HG03108 (cell line): ENCODE measurements around the gene CLEC4M.

Experiments used
- ATAC-seq: cut with Tn5 transposase; IDR thresholded peaks from one replicate; pipeline ENCODE4 v1.9.1; 2021; ENCODE audit warnings: moderate library complexity; ENCODE audit not compliant: unreplicated experiment

CLEC4M gene, protein sequence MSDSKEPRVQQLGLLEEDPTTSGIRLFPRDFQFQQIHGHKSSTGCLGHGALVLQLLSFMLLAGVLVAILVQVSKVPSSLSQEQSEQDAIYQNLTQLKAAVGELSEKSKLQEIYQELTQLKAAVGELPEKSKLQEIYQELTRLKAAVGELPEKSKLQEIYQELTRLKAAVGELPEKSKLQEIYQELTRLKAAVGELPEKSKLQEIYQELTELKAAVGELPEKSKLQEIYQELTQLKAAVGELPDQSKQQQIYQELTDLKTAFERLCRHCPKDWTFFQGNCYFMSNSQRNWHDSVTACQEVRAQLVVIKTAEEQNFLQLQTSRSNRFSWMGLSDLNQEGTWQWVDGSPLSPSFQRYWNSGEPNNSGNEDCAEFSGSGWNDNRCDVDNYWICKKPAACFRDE

DNA sequence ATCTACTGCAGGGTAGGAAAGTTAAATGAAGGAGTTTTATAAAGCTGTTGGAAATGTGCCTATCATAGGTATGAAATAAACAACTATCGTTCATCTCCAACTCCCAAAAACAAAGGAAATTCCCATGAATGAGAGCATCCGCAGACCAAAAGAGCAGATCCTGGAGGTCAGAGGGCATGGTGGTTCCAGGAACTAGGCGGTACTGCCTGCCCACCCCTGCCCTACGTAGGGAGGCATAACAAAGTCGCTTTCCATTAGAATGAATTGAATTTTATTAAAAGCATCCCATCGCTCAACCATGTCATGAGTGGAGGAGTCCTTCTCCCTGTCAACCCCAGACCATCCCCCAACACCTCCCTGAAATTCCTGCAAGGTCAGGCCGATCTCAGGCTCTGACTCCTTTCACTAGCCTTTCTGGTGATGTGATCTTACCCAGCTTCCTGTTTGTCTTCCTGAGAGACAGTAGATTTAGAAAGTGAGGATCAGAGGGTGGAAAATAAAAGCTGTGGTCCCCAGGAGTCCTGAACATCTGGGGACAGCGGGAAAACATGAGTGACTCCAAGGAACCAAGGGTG is at the start of gene CLEC4M:
Gene CLEC4M, plus strand, starts transcription at position 525 of the 575 bp plus-strand sequence. Its CDS starts 24 bp downstream, at position 549.
- ATAC-seq: no peak

DNA sequence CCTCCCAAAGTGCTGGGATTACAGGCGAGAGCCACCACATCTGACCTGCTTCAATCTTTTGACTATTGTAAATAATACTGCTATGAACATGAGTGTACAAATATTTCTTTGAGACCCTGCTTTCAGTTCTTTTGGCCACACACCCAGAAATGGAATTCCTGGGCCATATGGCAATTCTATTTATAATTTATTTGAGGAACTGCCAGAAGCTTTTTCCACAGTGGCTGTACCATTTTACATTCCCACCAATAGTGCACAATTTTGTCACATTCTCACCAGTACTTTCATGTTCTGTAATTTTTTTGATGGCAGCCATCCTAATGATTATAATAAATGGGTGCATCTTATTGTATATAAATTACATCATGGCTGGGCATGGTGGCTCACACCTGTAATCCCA is 47.4 kb upstream of the CLEC4M start:
- ATAC-seq: no peak

DNA sequence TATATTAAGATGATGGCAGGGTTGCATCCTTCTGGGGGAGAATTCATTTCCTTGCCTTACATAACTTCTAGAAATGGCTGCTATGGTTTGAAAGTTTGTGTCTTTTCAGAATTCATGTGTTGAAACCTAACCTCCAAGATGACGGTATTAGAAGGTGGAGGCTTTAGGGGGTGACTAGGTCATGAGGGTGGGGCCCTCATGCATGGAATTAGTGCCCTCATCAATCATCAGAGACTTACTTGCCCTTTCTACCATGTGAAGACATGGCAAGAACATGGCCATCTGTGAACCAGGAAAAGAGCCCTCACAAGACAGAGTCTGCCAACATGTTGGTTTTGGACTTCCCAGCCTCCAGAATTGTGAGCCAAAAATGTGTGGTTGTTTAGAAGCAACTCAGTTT is 46.3 kb upstream of the CLEC4M start:
- no peak for ATAC-seq

DNA sequence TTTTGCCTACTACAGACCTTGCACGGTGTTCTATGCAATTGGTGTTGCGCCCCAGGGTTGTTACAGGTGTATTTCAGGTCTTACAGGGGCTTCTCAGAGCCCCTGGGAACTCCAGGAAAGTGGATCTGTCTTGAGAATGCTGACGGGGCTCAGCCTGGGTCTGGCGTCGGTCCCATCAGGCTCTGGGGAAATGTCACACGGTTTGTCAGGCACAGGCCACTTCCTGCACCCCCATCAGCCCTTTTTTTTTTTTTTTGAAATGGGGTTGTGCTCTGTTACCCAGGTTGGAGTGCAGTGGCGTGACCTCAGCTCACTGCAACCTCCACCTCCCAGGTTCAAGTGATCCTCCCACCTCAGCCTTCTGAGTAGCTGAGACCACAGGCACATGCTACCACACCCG is 44.4 kb upstream of the CLEC4M start:
- ATAC-seq: no peak

DNA sequence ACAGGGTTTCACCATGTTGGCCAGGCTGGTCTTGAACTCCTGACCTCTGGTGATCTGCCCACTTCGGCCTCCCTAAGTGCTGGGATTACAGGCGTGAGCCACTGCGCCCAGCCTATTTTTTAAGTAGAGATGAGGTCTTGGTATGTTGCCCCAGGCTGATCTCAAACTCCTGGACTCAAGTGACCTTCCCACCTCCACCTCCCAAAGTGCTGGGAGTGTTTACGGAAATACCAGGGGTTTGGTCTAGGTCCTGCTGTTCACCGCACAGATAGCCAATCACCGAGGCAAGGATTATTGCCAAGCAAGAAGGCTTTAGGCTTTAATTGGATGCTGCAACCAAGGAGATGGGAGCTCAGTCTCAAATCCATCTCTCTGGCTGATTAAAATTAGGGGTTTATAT is 42.7 kb upstream of the CLEC4M start:
- no peak for ATAC-seq

DNA sequence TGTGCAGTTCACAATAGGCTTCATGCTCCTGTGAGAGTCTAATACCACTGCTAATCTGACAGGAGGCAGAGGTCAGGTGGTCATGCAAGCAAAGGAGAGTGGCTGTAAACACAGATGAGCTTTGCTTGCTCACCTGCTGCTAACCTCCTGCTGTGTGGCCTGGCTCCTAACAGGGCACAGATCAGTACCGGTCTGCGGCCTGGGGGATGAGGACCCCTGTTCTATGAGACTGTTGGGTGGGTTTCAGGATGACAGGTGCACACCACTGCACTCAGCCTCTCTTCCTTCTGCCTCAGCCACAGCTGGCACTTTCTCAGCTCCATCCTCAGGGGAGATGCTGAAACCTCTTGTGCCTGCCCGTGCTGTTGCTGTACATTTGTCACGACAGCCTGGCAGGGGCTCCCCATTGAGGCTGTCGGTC is 40.8 kb upstream of the CLEC4M start:
- peak; percentile 68 for ATAC-seq

DNA sequence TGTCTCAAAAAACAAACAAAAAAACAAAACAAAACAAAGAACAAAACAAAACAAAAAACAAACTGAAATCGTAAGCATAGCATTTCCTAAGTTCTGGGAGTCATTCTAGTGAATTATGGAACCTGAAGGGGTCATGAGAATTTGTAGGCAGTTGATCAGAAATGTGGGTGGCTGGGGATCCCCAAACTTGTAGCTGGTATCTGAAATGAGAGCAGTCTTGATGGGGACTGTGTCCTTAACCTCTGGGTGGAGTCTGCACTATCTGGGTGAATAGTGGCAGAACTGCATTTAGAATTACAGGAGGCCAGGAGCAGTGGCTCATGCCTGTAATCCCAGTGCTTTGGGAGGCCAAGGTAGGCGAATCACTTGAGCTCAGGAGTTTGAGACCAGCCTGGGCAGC is 37.3 kb upstream of the CLEC4M start:
- ATAC-seq: no peak

DNA sequence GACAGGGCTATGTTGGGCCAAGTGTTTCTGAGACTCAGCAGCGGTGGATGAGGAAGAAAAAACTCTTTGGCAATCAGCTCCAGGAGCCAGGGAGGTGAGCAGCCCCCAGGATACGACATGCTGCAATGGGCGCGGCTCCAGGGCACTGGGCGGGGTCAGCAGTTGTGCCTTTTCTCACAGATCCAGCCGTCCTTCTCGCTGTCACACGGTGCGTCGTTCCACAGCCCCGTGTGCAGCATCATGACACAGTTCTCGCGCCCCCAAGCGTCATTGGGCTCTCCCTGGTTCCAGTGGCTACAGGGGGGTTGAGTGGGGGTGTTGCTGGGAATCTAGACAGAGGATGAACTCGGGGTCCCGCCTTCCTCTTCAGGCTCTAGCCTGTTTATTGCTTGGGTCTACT is 33.8 kb upstream of the CLEC4M start:
- no peak for ATAC-seq

DNA sequence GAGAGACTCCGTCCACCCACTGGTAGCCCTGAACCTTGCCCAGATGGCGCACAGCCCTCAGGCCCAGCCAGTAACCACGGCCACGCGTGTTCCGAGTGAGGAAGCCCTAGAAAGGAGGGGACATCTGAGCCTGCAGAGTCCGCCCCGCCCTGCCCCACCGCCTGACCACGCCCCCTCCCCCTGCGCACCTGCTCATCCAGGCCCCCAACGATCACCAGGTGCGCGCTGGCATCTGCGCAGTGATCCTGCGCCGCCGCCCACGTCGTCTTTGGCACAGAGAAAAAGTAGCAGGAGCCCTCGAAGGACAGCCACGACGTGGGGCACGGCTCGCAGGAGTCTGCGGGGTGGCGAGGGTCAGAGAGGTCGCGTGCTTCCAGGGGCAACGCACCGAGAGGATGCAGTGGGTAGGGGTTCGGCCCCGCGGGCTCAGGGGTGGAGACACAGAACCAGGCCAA is 33.2 kb upstream of the CLEC4M start:
- no peak for ATAC-seq

DNA sequence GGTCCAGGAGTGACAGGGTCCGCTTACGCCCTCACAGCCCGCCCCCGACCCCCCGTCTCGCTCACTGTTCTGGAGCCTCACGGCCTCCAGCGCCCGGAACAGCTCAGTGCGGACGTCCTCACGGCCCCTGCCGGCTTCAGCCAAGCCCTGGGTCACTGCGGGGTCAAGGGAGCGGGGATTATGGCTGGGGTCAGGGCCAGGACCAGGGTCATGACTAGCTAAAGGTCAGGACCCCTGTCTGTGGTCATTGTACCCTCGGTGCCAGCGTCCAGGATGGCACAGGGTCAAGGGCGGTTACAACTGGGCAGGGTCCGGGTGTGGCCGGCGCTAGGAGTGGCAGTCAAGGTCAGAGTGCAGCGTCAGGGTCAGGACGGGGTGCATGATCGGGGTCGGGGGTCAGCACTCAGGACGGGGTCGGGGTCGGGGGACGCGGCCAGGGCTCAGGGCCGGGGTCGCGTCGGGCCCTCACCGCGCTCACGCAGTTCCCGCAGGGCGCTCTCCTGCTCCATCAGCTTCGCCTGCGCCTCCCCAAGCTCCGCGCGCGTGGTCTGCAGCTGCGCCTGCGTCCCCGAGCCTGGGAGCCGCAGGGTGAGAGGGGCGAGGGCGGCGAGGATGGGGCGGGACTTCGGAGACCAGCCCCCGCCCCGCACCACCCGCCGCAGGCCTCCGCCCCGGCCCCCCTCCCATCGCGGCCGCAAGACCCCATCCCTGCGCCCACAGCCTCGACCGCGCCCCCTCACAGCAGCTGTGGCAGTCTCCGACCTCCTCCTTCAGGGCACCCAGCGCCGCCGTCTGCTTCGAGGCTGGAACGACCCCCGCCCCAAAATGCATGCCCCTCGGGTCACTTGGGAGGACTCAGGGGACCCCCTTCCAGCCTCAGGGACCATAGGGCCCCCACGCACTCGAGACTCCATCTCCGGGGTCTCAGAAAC is 32.5 kb upstream of the CLEC4M start:
- no peak for ATAC-seq

DNA sequence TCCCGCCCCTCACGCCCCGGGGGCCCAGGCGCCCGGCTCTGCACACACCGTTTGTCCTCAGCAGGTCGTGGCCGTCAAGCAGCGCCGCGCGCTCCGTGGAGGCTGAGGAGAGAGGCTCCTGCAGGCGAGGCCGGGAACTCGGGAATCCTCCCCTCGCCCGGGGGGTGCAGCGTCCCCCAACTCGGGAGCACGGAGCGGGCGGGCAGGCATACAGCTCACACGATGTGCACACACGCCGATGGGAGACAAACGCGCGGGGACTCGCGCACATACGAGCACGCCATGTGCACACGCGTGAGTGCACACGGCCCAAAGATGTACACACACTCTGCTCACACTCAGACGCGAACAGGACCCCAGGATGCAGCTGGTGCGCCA is 31.8 kb upstream of the CLEC4M start:
- ATAC-seq: no peak

DNA sequence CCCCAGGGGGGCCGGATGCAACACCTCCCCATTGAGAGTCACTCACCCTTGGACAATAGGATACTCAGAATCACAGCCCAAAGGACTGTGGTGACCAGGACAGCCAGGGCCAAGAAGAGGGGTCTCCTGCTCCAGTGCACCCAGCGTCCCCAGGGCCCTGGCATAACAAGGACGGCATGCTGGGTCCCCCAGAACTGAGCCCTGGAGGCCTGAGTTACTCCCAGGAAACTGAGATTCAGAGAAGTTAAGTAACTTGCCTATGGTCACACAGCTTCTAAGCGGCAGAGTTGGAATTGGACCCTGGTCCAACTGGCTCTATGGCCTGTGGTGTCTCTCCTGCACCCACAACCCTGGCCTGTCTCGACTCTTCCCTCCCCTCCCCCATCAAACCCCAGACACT is 31.4 kb upstream of the CLEC4M start:
- ATAC-seq: no peak

DNA sequence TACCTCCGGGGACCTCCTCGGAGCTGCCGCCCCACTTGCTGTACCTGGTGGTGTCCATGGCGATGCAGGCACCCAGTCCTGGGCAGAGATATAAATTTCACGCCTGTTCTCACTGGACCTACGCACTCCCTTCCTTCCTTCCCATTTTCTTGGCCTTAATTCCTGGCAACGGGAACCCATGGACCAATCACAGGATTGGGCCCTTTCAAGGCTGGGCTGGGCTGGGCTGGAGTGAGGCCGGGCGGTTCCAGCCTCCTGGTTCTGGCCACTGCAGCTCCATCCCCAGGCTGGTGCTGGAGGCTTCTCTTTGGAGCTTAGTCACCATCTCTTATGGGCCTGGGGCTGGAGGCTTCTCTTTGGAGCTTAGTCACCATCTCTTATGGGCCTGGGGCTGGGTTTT is 31.0 kb upstream of the CLEC4M start, which contains the start of gene CLEC4G:
Gene CLEC4G, minus strand, starts transcription at position 66 of the 400 bp plus-strand sequence. Its CDS starts 8 bp downstream, at position 58.
- no peak for ATAC-seq

DNA sequence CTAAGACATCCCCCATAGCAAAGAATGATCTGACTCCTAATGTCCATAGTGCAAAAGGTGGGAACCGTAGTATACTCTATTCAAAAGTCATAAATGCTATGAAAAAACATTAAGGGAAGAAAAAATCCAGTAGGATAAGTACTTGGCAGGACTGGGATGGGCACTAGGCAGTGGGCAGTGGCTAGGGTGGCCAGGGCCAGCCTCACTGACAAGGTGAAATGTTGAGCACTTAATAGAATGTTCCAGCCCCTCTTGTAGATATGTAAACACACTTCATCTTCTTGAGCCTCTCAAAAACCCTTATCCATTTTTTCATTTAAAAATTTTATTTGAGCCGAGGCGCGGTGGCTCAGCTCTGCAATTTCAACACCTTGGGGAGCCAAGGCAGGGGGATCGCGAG is 29.7 kb upstream of the CLEC4M start:
- ATAC-seq: no peak

DNA sequence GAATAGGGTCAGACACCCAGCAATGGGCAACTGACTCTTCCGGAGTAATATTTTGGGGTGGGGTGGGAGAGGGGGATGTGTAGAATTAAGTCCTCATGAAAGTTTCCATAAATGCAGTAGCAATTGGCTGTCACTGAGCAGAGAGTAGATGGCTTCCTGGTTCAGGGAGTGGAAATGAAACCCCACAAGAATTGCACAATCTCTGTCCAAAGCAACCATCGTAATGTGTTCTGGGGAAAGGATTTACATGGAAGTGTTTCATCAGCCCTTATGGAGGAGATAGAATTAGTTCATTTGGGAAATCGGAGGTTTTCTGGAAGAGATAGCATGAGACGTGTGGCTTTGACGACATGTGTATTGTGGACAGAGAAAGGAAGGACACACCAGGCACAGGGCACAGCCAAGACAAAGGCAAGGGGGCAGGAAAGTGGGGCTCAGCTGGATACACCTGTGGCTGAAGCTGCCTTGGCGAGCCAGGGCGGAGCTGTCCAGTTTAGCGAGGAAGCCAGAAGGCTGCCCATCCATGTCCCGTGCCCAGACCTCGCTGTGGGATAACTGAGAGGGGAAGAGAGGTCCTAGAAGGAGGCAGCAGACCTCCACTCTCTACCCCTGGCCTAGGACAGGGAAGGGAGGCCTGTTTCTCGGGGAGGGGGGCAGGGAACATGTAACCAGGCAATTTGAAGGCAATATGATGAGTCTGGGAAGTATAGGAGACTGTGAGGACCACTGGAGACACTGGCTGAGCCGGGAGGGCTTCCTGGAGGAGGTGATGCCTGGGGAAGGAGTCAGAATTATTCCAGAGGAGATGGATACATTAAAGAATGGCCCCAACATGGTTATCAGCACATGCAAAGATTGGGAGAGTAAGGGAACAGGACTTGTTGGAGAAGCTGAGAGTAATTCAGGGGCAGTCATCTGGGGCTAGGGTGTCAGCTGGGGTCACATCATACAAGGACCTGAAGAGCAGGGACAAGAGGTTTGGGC is 28.5 kb upstream of the CLEC4M start:
- ATAC-seq: no peak

DNA sequence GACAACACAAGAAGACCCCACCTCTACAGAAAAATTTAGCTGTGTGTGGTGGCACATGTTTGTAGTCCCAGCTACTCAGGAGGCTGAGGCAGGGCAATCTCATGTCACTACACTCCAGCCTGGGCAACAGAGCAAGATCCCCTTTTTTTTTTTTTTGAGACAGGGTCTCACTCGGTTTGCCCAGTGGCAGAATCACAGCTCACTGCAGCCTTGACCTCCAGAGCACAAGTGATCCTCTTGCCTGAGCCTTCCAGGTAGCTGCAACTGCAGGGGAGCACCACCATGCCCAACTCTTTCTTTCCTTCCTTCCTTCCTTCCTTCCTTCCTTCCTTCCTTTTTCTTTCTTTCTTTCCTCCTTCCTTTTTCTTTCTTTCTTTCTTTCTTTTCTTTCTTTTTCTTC is 26.9 kb upstream of the CLEC4M start:
- ATAC-seq: no peak

DNA sequence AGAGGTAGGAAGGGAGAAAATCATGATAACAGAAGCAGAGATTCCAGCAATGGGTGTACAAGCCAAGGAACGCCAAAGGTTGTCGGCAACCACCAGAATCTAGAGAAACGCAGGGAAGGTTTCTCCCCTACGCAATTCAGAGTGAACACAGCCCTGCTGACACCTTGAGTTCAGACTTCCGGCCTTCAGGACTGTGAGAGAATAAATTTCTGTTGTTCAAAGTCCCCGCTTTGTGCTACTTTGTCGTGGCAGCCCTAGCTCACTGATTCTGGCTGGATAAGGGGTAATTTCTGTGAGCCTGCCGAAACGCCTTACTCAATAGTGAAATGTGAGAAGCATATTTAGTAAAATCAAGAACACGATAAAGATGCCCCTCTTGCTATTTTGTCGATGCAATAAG is 25.8 kb upstream of the CLEC4M start:
- ATAC-seq: no peak

DNA sequence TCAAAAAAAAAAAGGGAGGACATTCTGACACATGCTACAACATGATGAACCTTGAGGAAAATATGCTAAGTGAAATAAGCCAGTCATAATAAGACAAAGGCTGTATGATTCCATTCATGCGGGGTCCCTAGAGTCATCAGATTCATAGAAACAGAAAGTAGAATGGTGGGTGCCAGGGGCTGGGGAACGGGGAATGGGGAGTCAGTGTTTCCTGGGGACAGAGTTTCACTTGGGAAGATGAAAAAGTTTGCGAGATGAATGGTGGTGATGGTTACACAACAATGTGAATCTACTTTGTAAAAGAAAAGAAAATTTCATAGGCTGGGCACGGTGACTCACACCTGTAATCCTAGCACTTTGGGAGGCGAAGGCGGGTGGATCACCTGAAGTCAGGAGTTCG is 25.0 kb upstream of the CLEC4M start:
- no peak for ATAC-seq

DNA sequence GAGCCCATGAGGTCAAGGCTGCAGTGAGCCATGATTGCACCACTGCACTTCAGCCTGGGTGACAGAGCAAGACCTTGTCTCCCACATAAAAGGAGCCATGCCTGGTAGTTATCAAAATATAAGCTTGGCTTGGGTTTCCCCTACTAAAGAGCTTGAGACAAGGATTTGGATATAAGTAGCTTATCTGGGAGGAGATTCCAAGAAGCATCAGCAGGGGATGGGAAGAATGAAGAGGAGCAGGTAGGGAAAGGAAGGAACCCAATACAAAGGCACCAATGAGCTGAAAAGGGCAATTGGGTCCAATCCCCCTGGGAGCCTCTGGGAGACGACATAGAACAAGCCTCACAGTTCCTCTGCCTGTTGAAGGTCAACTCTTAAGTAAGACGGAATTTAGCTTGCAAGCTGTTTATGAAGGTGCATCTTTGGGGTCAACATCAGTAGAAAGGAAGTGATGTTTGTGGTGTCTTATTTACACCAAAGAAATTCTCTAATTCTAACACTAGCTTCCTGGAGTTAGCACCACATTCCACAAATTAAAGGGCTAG is 23.8 kb upstream of the CLEC4M start:
- ATAC-seq: no peak
